Adrenal gland (tissue), 5 donors: ENCODE data around the gene SEMA4C.

ENCODE experiments used
- POLR2A ChIP-seq, 2 donors: fragments of 450-650 bp; IDR thresholded peaks; one replicate each; pipeline ENCODE4 v1.6.1; 2017; ENCODE audit warnings: antibody characterized with exemption in 2 of 2, mild to moderate bottlenecking in 2 of 2, moderate library complexity in 1 of 2
- TF ChIP-seq, protein P1 (sequence below), 6 experiments: fragments of 450-650 bp in 4 of 6; fragments of 200-600 bp in 2 of 6; sonication (generic) in 1 of 6; IDR thresholded peaks; 1 replicate in 5 of 6; 2 replicates in 1 of 6; pipeline versions ENCODE4 v1.5.1 to v1.8.0; 2016 to 2021; ENCODE audit warnings: antibody characterized with exemption in 6 of 6, mild to moderate bottlenecking in 2 of 6, moderate library complexity in 1 of 6
- donor health status: DM: no; HTN: no; CAD: no.

DNA sequence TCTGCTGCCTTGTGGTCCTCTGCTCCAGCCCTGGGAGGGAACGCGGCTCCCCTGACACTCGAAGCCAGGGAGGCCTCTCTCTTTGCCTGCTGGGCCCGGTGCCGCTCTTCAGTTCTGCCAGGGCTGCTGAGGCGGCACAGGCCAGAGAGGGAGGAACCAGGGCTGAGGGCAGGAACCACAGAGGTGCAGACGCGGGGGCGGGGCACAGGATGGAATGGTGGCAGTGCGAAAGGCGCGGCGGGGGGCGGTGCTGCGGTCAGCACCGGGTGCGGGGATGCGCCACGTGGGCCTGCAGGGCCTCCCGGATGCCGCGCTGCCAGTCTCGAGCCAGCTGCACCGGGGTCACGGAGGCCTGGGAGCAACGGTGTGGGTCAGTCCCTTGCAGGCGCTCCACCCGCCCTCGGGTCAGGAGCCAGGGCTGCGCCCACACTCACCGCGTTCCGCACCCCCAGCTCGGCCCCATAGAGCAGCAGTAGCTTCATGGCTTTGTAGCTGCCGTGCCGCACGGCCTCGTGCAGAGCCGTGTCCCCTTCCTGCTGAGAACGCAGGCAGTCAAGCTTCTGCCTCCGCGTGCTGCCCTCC, 30.5 kb downstream of the SEMA4C start:
- TF ChIP-seq, protein P1, sequence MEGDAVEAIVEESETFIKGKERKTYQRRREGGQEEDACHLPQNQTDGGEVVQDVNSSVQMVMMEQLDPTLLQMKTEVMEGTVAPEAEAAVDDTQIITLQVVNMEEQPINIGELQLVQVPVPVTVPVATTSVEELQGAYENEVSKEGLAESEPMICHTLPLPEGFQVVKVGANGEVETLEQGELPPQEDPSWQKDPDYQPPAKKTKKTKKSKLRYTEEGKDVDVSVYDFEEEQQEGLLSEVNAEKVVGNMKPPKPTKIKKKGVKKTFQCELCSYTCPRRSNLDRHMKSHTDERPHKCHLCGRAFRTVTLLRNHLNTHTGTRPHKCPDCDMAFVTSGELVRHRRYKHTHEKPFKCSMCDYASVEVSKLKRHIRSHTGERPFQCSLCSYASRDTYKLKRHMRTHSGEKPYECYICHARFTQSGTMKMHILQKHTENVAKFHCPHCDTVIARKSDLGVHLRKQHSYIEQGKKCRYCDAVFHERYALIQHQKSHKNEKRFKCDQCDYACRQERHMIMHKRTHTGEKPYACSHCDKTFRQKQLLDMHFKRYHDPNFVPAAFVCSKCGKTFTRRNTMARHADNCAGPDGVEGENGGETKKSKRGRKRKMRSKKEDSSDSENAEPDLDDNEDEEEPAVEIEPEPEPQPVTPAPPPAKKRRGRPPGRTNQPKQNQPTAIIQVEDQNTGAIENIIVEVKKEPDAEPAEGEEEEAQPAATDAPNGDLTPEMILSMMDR (IDR thresholded peaks at IDR 0.05): no peak
- no peak for TF ChIP-seq POLR2A (IDR thresholded peaks at IDR 0.05)
